CD4-positive, alpha-beta T cell (primary cell): ENCODE data around the gene SERINC4. TPM values are rescaled to one million over a fixed set of nuclear protein-coding genes. Genes with fewer than 3 reads are reported as not detected.
A peak's percentile ranks its signal among the peaks of the same experiment; 100 is the strongest.

Experiments
- ATAC-seq: fragments of 200-7000 bp; cut with Tn5 transposase; one replicate; pipeline ENCODE4 v1.10.0; 2022; ENCODE audit warnings: mild to moderate bottlenecking; ENCODE audit not compliant: poor library complexity
- CTCF ChIA-PET: fragments of 350-600 bp; sonication (Branson Sonifier 250); formaldehyde crosslinking; loops from one replicate; lab custom pipeline; 2021; ENCODE audit warnings: antibody characterized with exemption, inconsistent platforms; lab: Charles Lee
- POLR2A ChIA-PET: fragments of 350-600 bp; sonication (Branson Sonifier 250); formaldehyde crosslinking; loops from one replicate; lab custom pipeline; 2021; ENCODE audit warnings: antibody characterized with exemption, inconsistent platforms; lab: Charles Lee
- DNase-seq, 14 experiments: peaks; one replicate each; pipeline ENCODE4 v3.0.0-alpha.2; 2013 to 2020; ENCODE audit warnings: mixed read lengths in 2 of 14
- H3K27ac ChIP-seq, 2 donors: one replicate each; pipeline versions ENCODE4 v1.5.1 to v1.7.0; 2013; ENCODE audit warnings: low read length in 2 of 2, low read depth in 1 of 2, mild to moderate bottlenecking in 1 of 2
- H3K27me3 ChIP-seq, 2 experiments: 1 replicate in 1 of 2; 2 replicates in 1 of 2; pipeline versions ENCODE4 v1.6.1 to v1.7.0; 2013; ENCODE audit warnings: low read length in 2 of 2, control low read depth in 1 of 2, mild to moderate bottlenecking in 1 of 2, moderate library complexity in 1 of 2; ENCODE audit not compliant: insufficient read depth in 2 of 2, control insufficient read depth in 1 of 2
- H3K36me3 ChIP-seq: one replicate; pipeline ENCODE4 v1.6.1; 2013; ENCODE audit warnings: low read length, control low read depth; ENCODE audit not compliant: insufficient read depth
- H3K4me1 ChIP-seq: one replicate; pipeline ENCODE4 v1.6.1; 2013; ENCODE audit warnings: low read length, control low read depth; ENCODE audit not compliant: insufficient read depth
- H3K4me3 ChIP-seq: one replicate; pipeline ENCODE4 v1.5.1; 2013; ENCODE audit warnings: mild to moderate bottlenecking, low read length, moderate library complexity
- H3K9me3 ChIP-seq, 2 experiments: 1 replicate in 1 of 2; 2 replicates in 1 of 2; pipeline versions ENCODE4 v1.6.1 to v1.7.0; 2013; ENCODE audit warnings: low read length in 2 of 2, mild to moderate bottlenecking in 2 of 2, control low read depth in 1 of 2, moderate library complexity in 1 of 2; ENCODE audit not compliant: control insufficient read depth in 1 of 2, insufficient read depth in 1 of 2
- H3K27ac Mint-ChIP-seq: one replicate; pipeline ENCODE4 v1.8.0; 2020; ENCODE audit warnings: mixed read lengths
- H3K27me3 Mint-ChIP-seq: one replicate; pipeline ENCODE4 v1.8.0; 2021; ENCODE audit warnings: mixed read lengths
- H3K36me3 Mint-ChIP-seq: one replicate; pipeline ENCODE4 v1.8.0; 2021; ENCODE audit warnings: low read depth, mixed read lengths
- H3K4me1 Mint-ChIP-seq: one replicate; pipeline ENCODE4 v1.8.0; 2021; ENCODE audit warnings: low read depth, mixed read lengths
- H3K4me3 Mint-ChIP-seq: one replicate; pipeline ENCODE4 v1.8.0; 2020; ENCODE audit warnings: mild to moderate bottlenecking, mixed read lengths
- H3K9me3 Mint-ChIP-seq: one replicate; pipeline ENCODE4 v1.8.0; 2020; ENCODE audit warnings: mixed read lengths
- intact Hi-C, 2 experiments: fragments of 100-400 bp; cut with DNase I in 1 of 2; cut with micrococcal nuclease in 1 of 2; formaldehyde crosslinking; loops; one replicate each; pipeline versions ENCODE4 v1.15.1 to v1.9.0; 2023 to 2025; cut with DNase I, micrococcal nuclease
- total RNA-seq, 174 experiments: library from RNA in 2 of 174; stranded (reverse) in 2 of 174; gene quantifications; one replicate each; pipeline ENCODE4 v1.2.3 and lab custom pipeline; 2021 to 2026
- TF ChIP-seq, protein P1 (sequence below): fragments of 200-600 bp; IDR thresholded peaks from one replicate; pipeline ENCODE4 v1.8.0; 2022; ENCODE audit warnings: antibody characterized with exemption, mild to moderate bottlenecking

The SERINC4 gene
- total RNA-seq, 2 experiments from 2014 or later, result 0.36 TPM; not detected in 1

DNA sequence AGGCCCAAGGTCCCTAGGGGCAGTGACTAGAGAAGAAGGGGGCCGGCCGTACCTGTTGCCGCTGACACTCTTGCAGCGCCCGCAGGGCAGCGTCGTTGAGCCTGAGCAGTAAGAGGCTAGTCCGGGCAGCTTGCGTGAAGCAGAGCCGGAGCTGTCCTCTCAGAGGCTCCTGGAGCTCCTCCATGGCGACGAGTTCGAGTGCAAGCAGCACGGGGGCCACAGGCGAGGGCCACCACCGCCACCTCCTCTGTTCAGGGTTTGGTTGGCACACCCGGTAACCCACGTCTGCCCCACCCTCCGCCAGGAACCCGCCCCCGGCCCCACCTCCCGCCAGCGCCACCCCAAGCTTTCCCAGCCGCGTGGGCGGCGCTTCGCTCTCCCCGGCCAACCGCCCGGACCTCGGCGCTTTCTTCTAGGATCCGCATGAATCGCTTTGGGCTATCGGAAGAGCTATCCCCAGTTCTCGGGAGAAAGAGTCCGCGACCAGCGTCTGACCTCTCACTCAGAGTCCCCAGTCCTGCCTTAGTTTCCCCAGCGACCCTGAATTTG lies 23.2 kb downstream of the SERINC4 start, which contains the start of gene ELL3:
Gene ELL3 (minus strand): TSS at position 249 of the 549 bp plus-strand sequence. CDS start 65 bp downstream, at position 184.
- no peaks in the 10 kb centered on the region for H3K9me3 Mint-ChIP-seq
- H3K4me3 ChIP-seq, result peak within 1 kb of the TSS; percentile 79
- peak within 1 kb of the TSS; percentile 94 for H3K27ac Mint-ChIP-seq
- H3K4me1 Mint-ChIP-seq, result peaks cover 22% of the 10 kb centered on the region
- intact Hi-C loops, result loop anchor here (1.0 to 2.0 kb wide), 5 partner anchors 15 to 48 kb away; partner anchors contain the start of genes HYPK (in 1 of the 2), MFAP1 (in 1 of the 2), SERF2 (in 1 of the 2) and SERINC4 (in 1 of the 2)
- peak within 1 kb of the TSS; percentile 63 to 82 for H3K27ac ChIP-seq
- ATAC-seq, result peak; percentile 79
- H3K27me3 ChIP-seq, result no peaks in the 10 kb centered on the region
- H3K4me1 ChIP-seq, result peaks cover 25% of the 10 kb centered on the region
- DNase-seq, result peak; percentile 62 to 90 (median 74)
- CTCF ChIA-PET, result interaction anchor here (0.8 to 3.4 kb wide), 14 partner anchors 9 to 91 kb away, joined by 3 to 29 read pairs (median 4); partner anchors contain the start of genes HYPK, PDIA3, SERF2 and SERINC4
- no peaks in the 10 kb centered on the region for H3K9me3 ChIP-seq
- H3K4me3 Mint-ChIP-seq, result peak within 1 kb of the TSS; percentile 94
- H3K27me3 Mint-ChIP-seq, result no peaks in the 10 kb centered on the region
- TF ChIP-seq, protein P1, sequence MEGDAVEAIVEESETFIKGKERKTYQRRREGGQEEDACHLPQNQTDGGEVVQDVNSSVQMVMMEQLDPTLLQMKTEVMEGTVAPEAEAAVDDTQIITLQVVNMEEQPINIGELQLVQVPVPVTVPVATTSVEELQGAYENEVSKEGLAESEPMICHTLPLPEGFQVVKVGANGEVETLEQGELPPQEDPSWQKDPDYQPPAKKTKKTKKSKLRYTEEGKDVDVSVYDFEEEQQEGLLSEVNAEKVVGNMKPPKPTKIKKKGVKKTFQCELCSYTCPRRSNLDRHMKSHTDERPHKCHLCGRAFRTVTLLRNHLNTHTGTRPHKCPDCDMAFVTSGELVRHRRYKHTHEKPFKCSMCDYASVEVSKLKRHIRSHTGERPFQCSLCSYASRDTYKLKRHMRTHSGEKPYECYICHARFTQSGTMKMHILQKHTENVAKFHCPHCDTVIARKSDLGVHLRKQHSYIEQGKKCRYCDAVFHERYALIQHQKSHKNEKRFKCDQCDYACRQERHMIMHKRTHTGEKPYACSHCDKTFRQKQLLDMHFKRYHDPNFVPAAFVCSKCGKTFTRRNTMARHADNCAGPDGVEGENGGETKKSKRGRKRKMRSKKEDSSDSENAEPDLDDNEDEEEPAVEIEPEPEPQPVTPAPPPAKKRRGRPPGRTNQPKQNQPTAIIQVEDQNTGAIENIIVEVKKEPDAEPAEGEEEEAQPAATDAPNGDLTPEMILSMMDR, result no peak
- POLR2A ChIA-PET, result interaction anchor here (0.8 to 4.4 kb wide), 13 partner anchors 8 to 650 kb away, joined by 3 to 55 read pairs (median 5); partner anchors contain the start of genes CTDSPL2, HYPK, MFAP1 and SERF2
- peaks cover 29% of the 10 kb centered on the region for H3K36me3 Mint-ChIP-seq
- peaks cover 15% of the 10 kb centered on the region for H3K36me3 ChIP-seq

DNA sequence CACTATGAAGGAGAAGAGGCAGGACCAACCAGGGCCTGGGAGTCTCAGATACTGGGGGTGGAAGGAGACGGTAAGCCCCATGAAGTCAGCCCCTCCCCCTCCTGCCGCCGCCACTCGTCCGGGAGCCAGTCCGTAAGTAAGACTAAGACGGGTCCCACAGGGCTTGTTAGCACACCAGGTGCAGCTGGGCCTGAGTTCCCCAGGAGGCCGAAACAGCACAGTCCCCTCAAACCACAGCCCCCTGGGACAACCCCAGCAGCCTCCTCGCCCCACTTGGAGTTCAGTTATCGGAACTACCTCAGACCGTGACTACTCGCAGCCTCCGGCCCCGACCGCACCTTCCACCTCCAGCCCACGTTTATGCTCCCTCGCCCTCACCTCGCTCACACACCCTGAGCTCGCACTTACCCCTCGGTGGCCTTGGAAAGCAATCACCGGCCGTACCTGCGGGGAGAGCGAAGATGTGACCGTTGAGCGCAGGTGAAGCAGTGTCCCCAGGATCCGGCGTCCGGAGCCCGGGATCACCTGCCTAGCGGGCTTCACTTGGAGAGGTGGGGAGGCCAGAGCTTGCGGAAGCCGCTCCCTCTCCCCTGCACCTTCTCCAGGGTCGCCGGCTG lies 23.8 kb downstream of the SERINC4 start:
- ChIA-PET POLR2A (interaction anchor here (0.8 to 4.4 kb wide), 12 partner anchors 7 to 651 kb away, joined by 3 to 55 read pairs (median 5); partner anchors contain the start of genes CTDSPL2, HYPK, MFAP1 and SERF2), CTCF (interaction anchor here (0.9 to 3.4 kb wide), 11 partner anchors 11 to 52 kb away, joined by 3 to 29 read pairs (median 5); partner anchors contain the start of genes HYPK, PDIA3, SERF2 and SERINC4)
- intact Hi-C loops, result loop anchor here (2.0 kb wide), 3 partner anchors 25 to 49 kb away; partner anchors contain the start of genes HYPK (in 1 of the 2), MFAP1 (in 1 of the 2) and SERINC4 (in 1 of the 2)

More for the DNA sequence above, 23.8 kb downstream of the SERINC4 start:
- Mint-ChIP-seq H3K27me3 (no peaks in the 10 kb centered on the region), H3K4me3 (peak overlapping the region; percentile 94), H3K9me3 (no peaks in the 10 kb centered on the region), H3K27ac (peak overlapping the region; percentile 69), H3K4me1 (peaks cover 22% of the 10 kb centered on the region), H3K36me3 (peaks cover 35% of the 10 kb centered on the region)
- H3K9me3 ChIP-seq, result no peaks in the 10 kb centered on the region
- TF ChIP-seq, protein P1, result no peak
- ATAC-seq, result no peak
- H3K27me3 ChIP-seq, result no peaks in the 10 kb centered on the region
- peaks cover 21% of the 10 kb centered on the region for H3K36me3 ChIP-seq
- H3K4me1 ChIP-seq, result peaks cover 25% of the 10 kb centered on the region
- H3K4me3 ChIP-seq, result peak overlapping the region; percentile 79
- DNase-seq, result peak in 6 of 14 experiments; percentile 2 to 59 (median 14)
- peak overlapping the region; percentile 10 to 63 for H3K27ac ChIP-seq
